ENCODE measurements around the gene SMARCA4. TPM values are rescaled to one million over a fixed set of nuclear protein-coding genes. Genes with fewer than 3 reads are reported as not detected.

SMARCA4 gene
- total and polyA plus RNA-seq, 2 donors from 2014 or later = 59.8 to 124 TPM

- intact Hi-C loops (cut with DNase I) = no loop called here
- TF ChIP-seq CTCF (IDR thresholded peaks at IDR 0.05; ENCODE audit: borderline replicate concordance, extremely low read depth, insufficient read depth) = no peak
- peaks cover 0 to 14% (median 9%) of the 10 kb centered on the region in 3 donors for H3K4me1 ChIP-seq (ENCODE audit: control insufficient read depth in 2 of 3, insufficient read depth in 2 of 3, low read depth in 1 of 3, low read length in 3 of 3)
- peaks cover 6 to 73% (median 36%) of the 10 kb centered on the region in 3 donors for H3K36me3 ChIP-seq (ENCODE audit: control insufficient read depth in 2 of 3, insufficient read depth in 3 of 3, low read length in 3 of 3)
- DNase-seq = no peak
- no peaks in the 10 kb centered on the region for H3K9me3 ChIP-seq (ENCODE audit: control insufficient read depth in 2 of 3, insufficient read depth in 1 of 3, low read length in 3 of 3)
- H3K4me3 ChIP-seq (ENCODE audit: low read length in 3 of 3) = no peak overlapping the region
- no peak overlapping the region for H3K9ac ChIP-seq (ENCODE audit: low read length in 3 of 3)
- no peak for FAIRE-seq
- H3K27ac ChIP-seq (ENCODE audit: low read depth in 2 of 2, low read length in 2 of 2) = no peak overlapping the region
- H3K27me3 ChIP-seq (ENCODE audit: control insufficient read depth, insufficient read depth, low read length) = no peaks in the 10 kb centered on the region
Measured at GRCh38 chr19:11023710-11024109, 62.9 kb downstream of the SMARCA4 start.

- Histone ChIP-seq H3K36me3 (ENCODE audit: control insufficient read depth in 2 of 3, insufficient read depth in 3 of 3, low read length in 3 of 3) (peaks cover 6 to 72% (median 36%) of the 10 kb centered on the region in 3 donors), H3K27ac (ENCODE audit: low read depth in 2 of 2, low read length in 2 of 2) (no peak overlapping the region), H3K9me3 (ENCODE audit: control insufficient read depth in 2 of 3, insufficient read depth in 1 of 3, low read length in 3 of 3) (no peaks in the 10 kb centered on the region), H3K4me1 (ENCODE audit: control insufficient read depth in 2 of 3, insufficient read depth in 2 of 3, low read depth in 1 of 3, low read length in 3 of 3) (peaks cover 0 to 14% (median 9%) of the 10 kb centered on the region in 3 donors), H3K27me3 (ENCODE audit: control insufficient read depth, insufficient read depth, low read length) (no peaks in the 10 kb centered on the region), H3K4me3 (ENCODE audit: low read length in 3 of 3) (no peak overlapping the region), H3K9ac (ENCODE audit: low read length in 3 of 3) (no peak overlapping the region)
- FAIRE-seq (no peak), DNase-seq (no peak)
- intact Hi-C loops (cut with DNase I) = no loop called here
- TF ChIP-seq CTCF (IDR thresholded peaks at IDR 0.05; ENCODE audit: borderline replicate concordance, extremely low read depth, insufficient read depth) = no peak
Measured at GRCh38 chr19:11024259-11024658, 63.4 kb downstream of the SMARCA4 start.

GRCh38 chr19:11025006-11025405 lies 64.2 kb downstream of the SMARCA4 start:
- peaks cover 0 to 14% (median 9%) of the 10 kb centered on the region in 3 donors for H3K4me1 ChIP-seq (ENCODE audit: control insufficient read depth in 2 of 3, insufficient read depth in 2 of 3, low read depth in 1 of 3, low read length in 3 of 3)
- H3K4me3 ChIP-seq (ENCODE audit: low read length in 3 of 3) = no peak overlapping the region
- DNase-seq = no peak
- FAIRE-seq = no peak
- no peak overlapping the region for H3K9ac ChIP-seq (ENCODE audit: low read length in 3 of 3)
- H3K27ac ChIP-seq (ENCODE audit: low read depth in 2 of 2, low read length in 2 of 2) = no peak overlapping the region
- intact Hi-C loops (cut with DNase I) = no loop called here
- TF ChIP-seq CTCF (IDR thresholded peaks at IDR 0.05; ENCODE audit: borderline replicate concordance, extremely low read depth, insufficient read depth) = no peak
- no peaks in the 10 kb centered on the region for H3K9me3 ChIP-seq (ENCODE audit: control insufficient read depth in 2 of 3, insufficient read depth in 1 of 3, low read length in 3 of 3)
- peaks cover 6 to 71% (median 30%) of the 10 kb centered on the region in 3 donors for H3K36me3 ChIP-seq (ENCODE audit: control insufficient read depth in 2 of 3, insufficient read depth in 3 of 3, low read length in 3 of 3)
- H3K27me3 ChIP-seq (ENCODE audit: control insufficient read depth, insufficient read depth, low read length) = no peaks in the 10 kb centered on the region

- peaks cover 6 to 71% (median 27%) of the 10 kb centered on the region in 3 donors for H3K36me3 ChIP-seq (ENCODE audit: control insufficient read depth in 2 of 3, insufficient read depth in 3 of 3, low read length in 3 of 3)
Measured at GRCh38 chr19:11025445-11025844, 64.6 kb downstream of the SMARCA4 start.

More at GRCh38 chr19:11025445-11025844, 64.6 kb downstream of the SMARCA4 start:
- intact Hi-C loops (cut with DNase I) = no loop called here
- FAIRE-seq (no peak), DNase-seq (no peak)
- Histone ChIP-seq H3K4me1 (ENCODE audit: control insufficient read depth in 2 of 3, insufficient read depth in 2 of 3, low read depth in 1 of 3, low read length in 3 of 3) (peaks cover 0 to 14% (median 9%) of the 10 kb centered on the region in 3 donors), H3K27ac (ENCODE audit: low read depth in 2 of 2, low read length in 2 of 2) (no peak overlapping the region), H3K9me3 (ENCODE audit: control insufficient read depth in 2 of 3, insufficient read depth in 1 of 3, low read length in 3 of 3) (no peaks in the 10 kb centered on the region), H3K9ac (ENCODE audit: low read length in 3 of 3) (no peak overlapping the region), H3K4me3 (ENCODE audit: low read length in 3 of 3) (no peak overlapping the region), H3K27me3 (ENCODE audit: control insufficient read depth, insufficient read depth, low read length) (no peaks in the 10 kb centered on the region)
- no peak for TF ChIP-seq CTCF (IDR thresholded peaks at IDR 0.05; ENCODE audit: borderline replicate concordance, extremely low read depth, insufficient read depth)

All from kidney (tissue), 14 donors.